ENCODE measurements around the gene TSSK1B. TPM values are rescaled to one million over a fixed set of nuclear protein-coding genes. Genes with fewer than 3 reads are reported as not detected.

The TSSK1B gene
- total and polyA plus RNA-seq, 2 of the 8 experiments (the other 6 are each of a cell fraction or from before 2014, with no cell fraction given), result 0.05 TPM; not detected in 1

DNA sequence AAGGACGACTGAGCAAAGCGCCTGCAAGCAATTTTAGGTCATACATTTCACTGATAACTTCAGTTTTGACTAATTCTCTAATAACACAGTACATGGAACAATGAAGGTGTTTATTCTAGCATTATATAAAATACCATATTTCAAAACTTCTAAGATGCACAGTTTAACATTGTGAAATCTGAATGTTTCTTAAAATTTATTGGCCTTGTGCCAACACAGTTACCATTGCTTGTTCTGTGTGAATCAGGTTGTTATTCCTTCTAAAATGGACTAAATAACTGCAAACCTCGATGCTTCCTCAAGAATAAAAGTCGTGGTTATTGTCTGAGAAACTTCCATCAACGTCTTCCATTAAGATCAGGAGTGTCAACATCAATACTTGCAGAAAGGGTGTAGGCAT lies 45.5 kb upstream of the TSSK1B start (continued):
- TF ChIP-seq, protein P1, sequence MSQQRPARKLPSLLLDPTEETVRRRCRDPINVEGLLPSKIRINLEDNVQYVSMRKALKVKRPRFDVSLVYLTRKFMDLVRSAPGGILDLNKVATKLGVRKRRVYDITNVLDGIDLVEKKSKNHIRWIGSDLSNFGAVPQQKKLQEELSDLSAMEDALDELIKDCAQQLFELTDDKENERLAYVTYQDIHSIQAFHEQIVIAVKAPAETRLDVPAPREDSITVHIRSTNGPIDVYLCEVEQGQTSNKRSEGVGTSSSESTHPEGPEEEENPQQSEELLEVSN (IDR thresholded peaks at IDR 0.05), result no peak
- TF ChIP-seq MAFK (IDR thresholded peaks at IDR 0.05; ENCODE audit: low read depth, low read length) (no peak), BACH1 (IDR thresholded peaks at IDR 0.05; ENCODE audit: low read length) (no peak), SRF (IDR thresholded peaks at IDR 0.05; ENCODE audit: low read depth, low read length) (no peak), SP1 (IDR thresholded peaks at IDR 0.05; ENCODE audit: low read depth, low read length) (no peak), TBP (IDR thresholded peaks at IDR 0.05; ENCODE audit: low read depth, low read length) (no peak)
- TF ChIP-seq, protein P2, sequence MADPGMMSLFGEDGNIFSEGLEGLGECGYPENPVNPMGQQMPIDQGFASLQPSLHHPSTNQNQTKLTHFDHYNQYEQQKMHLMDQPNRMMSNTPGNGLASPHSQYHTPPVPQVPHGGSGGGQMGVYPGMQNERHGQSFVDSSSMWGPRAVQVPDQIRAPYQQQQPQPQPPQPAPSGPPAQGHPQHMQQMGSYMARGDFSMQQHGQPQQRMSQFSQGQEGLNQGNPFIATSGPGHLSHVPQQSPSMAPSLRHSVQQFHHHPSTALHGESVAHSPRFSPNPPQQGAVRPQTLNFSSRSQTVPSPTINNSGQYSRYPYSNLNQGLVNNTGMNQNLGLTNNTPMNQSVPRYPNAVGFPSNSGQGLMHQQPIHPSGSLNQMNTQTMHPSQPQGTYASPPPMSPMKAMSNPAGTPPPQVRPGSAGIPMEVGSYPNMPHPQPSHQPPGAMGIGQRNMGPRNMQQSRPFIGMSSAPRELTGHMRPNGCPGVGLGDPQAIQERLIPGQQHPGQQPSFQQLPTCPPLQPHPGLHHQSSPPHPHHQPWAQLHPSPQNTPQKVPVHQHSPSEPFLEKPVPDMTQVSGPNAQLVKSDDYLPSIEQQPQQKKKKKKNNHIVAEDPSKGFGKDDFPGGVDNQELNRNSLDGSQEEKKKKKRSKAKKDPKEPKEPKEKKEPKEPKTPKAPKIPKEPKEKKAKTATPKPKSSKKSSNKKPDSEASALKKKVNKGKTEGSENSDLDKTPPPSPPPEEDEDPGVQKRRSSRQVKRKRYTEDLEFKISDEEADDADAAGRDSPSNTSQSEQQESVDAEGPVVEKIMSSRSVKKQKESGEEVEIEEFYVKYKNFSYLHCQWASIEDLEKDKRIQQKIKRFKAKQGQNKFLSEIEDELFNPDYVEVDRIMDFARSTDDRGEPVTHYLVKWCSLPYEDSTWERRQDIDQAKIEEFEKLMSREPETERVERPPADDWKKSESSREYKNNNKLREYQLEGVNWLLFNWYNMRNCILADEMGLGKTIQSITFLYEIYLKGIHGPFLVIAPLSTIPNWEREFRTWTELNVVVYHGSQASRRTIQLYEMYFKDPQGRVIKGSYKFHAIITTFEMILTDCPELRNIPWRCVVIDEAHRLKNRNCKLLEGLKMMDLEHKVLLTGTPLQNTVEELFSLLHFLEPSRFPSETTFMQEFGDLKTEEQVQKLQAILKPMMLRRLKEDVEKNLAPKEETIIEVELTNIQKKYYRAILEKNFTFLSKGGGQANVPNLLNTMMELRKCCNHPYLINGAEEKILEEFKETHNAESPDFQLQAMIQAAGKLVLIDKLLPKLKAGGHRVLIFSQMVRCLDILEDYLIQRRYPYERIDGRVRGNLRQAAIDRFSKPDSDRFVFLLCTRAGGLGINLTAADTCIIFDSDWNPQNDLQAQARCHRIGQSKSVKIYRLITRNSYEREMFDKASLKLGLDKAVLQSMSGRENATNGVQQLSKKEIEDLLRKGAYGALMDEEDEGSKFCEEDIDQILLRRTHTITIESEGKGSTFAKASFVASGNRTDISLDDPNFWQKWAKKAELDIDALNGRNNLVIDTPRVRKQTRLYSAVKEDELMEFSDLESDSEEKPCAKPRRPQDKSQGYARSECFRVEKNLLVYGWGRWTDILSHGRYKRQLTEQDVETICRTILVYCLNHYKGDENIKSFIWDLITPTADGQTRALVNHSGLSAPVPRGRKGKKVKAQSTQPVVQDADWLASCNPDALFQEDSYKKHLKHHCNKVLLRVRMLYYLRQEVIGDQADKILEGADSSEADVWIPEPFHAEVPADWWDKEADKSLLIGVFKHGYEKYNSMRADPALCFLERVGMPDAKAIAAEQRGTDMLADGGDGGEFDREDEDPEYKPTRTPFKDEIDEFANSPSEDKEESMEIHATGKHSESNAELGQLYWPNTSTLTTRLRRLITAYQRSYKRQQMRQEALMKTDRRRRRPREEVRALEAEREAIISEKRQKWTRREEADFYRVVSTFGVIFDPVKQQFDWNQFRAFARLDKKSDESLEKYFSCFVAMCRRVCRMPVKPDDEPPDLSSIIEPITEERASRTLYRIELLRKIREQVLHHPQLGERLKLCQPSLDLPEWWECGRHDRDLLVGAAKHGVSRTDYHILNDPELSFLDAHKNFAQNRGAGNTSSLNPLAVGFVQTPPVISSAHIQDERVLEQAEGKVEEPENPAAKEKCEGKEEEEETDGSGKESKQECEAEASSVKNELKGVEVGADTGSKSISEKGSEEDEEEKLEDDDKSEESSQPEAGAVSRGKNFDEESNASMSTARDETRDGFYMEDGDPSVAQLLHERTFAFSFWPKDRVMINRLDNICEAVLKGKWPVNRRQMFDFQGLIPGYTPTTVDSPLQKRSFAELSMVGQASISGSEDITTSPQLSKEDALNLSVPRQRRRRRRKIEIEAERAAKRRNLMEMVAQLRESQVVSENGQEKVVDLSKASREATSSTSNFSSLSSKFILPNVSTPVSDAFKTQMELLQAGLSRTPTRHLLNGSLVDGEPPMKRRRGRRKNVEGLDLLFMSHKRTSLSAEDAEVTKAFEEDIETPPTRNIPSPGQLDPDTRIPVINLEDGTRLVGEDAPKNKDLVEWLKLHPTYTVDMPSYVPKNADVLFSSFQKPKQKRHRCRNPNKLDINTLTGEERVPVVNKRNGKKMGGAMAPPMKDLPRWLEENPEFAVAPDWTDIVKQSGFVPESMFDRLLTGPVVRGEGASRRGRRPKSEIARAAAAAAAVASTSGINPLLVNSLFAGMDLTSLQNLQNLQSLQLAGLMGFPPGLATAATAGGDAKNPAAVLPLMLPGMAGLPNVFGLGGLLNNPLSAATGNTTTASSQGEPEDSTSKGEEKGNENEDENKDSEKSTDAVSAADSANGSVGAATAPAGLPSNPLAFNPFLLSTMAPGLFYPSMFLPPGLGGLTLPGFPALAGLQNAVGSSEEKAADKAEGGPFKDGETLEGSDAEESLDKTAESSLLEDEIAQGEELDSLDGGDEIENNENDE (IDR thresholded peaks at IDR 0.05; ENCODE audit: insufficient replicate concordance, low read length), result no peak
